Mesenchymal stem cell (in vitro differentiated cells and primary cell): ENCODE results near the gene RAB24.

ENCODE experiments used
- DNase-seq: peaks from one replicate; pipeline ENCODE4 v3.0.0-alpha.2; 2013
- H2AFZ ChIP-seq: one replicate; pipeline ENCODE4 v1.6.1; 2013; ENCODE audit warnings: low read depth, mild to moderate bottlenecking, control low read depth, inconsistent platforms, low read length, moderate library complexity
- H2AK5ac ChIP-seq: 2 replicates; pipeline ENCODE4 v1.6.1; 2013; ENCODE audit warnings: low read length, moderate library complexity, mild to moderate bottlenecking, inconsistent platforms; ENCODE audit not compliant: severe bottlenecking
- H2BK120ac ChIP-seq: one replicate; pipeline ENCODE4 v1.6.1; 2013; ENCODE audit warnings: low read depth, mild to moderate bottlenecking, inconsistent platforms, low read length, moderate library complexity
- H2BK12ac ChIP-seq, 2 experiments: one replicate each; pipeline ENCODE4 v1.6.1; 2013; ENCODE audit warnings: inconsistent platforms in 2 of 2, low read length in 2 of 2, mild to moderate bottlenecking in 2 of 2, moderate library complexity in 2 of 2, control low read depth in 1 of 2
- H2BK15ac ChIP-seq: one replicate; pipeline ENCODE4 v1.6.1; 2013; ENCODE audit warnings: mild to moderate bottlenecking, low read depth, inconsistent platforms; ENCODE audit not compliant: poor library complexity, severe bottlenecking
- H2BK5ac ChIP-seq: 2 replicates; pipeline ENCODE4 v1.6.1; 2013; ENCODE audit warnings: low read depth, mild to moderate bottlenecking, low read length, control low read depth, inconsistent platforms; ENCODE audit not compliant: poor library complexity, severe bottlenecking
- H3K14ac ChIP-seq, 2 experiments: one replicate each; pipeline ENCODE4 v1.6.1; 2013; ENCODE audit warnings: inconsistent platforms in 2 of 2, low read length in 2 of 2, control low read depth in 1 of 2, mild to moderate bottlenecking in 1 of 2, moderate library complexity in 1 of 2
- H3K18ac ChIP-seq, 2 experiments: one replicate each; pipeline ENCODE4 v1.6.1; 2013; ENCODE audit warnings: inconsistent platforms in 2 of 2, low read length in 2 of 2, control low read depth in 1 of 2, low read depth in 1 of 2, mild to moderate bottlenecking in 1 of 2
- H3K23ac ChIP-seq, 2 experiments: one replicate each; pipeline ENCODE4 v1.6.1; 2013; ENCODE audit warnings: inconsistent platforms in 2 of 2, low read length in 2 of 2, mild to moderate bottlenecking in 2 of 2, moderate library complexity in 2 of 2, control low read depth in 1 of 2
- H3K27ac ChIP-seq: 2 replicates; pipeline ENCODE4 v1.5.1; 2013; ENCODE audit warnings: mild to moderate bottlenecking, moderate library complexity, low read length, control low read depth, inconsistent platforms; ENCODE audit not compliant: poor library complexity, severe bottlenecking
- H3K27me3 ChIP-seq, 2 experiments: 2 replicates each; pipeline versions ENCODE4 v1.6.1 to v1.7.0; 2013; ENCODE audit warnings: low read length in 2 of 2, mild to moderate bottlenecking in 2 of 2, moderate library complexity in 2 of 2, control low read depth in 1 of 2, inconsistent platforms in 1 of 2; ENCODE audit not compliant: control insufficient read depth in 1 of 2, insufficient read depth in 1 of 2
- H3K36me3 ChIP-seq, 2 experiments: 2 replicates each; pipeline versions ENCODE4 v1.6.1 to v1.7.0; 2013; ENCODE audit warnings: low read length in 2 of 2, control low read depth in 1 of 2, inconsistent platforms in 1 of 2, low read depth in 1 of 2, mild to moderate bottlenecking in 1 of 2; ENCODE audit not compliant: insufficient read depth in 2 of 2, control insufficient read depth in 1 of 2
- H3K4ac ChIP-seq, 2 experiments: one replicate each; pipeline ENCODE4 v1.6.1; 2013; ENCODE audit warnings: inconsistent platforms in 2 of 2, low read length in 2 of 2, mild to moderate bottlenecking in 2 of 2, moderate library complexity in 2 of 2, control low read depth in 1 of 2, low read depth in 1 of 2
- H3K4me1 ChIP-seq: 2 replicates; pipeline ENCODE4 v1.6.1; 2013; ENCODE audit warnings: low read depth, low read length, control low read depth; ENCODE audit not compliant: control insufficient read depth, insufficient read depth
- H3K4me2 ChIP-seq: 2 replicates; pipeline ENCODE4 v1.6.1; 2013; ENCODE audit warnings: low read length, mild to moderate bottlenecking, inconsistent platforms; ENCODE audit not compliant: poor library complexity, severe bottlenecking
- H3K4me3 ChIP-seq, 2 experiments: 2 replicates each; pipeline versions ENCODE4 v1.5.1 to v1.7.0; 2013; ENCODE audit warnings: low read length in 2 of 2, mild to moderate bottlenecking in 2 of 2, control low read depth in 1 of 2, low read depth in 1 of 2; ENCODE audit not compliant: insufficient read depth in 1 of 2
- H3K79me1 ChIP-seq: replicated peaks from 2 replicates; pipeline ENCODE4 v1.6.1; 2013; ENCODE audit warnings: mild to moderate bottlenecking, control low read depth, low read length, inconsistent platforms; ENCODE audit not compliant: poor library complexity, severe bottlenecking
- H3K9ac ChIP-seq: 2 replicates; pipeline ENCODE4 v1.7.0; 2013; ENCODE audit warnings: mild to moderate bottlenecking, low read length, moderate library complexity
- H3K9me3 ChIP-seq: 2 replicates; pipeline ENCODE4 v1.7.0; 2013; ENCODE audit warnings: mild to moderate bottlenecking, low read length; ENCODE audit not compliant: control insufficient read depth
- H4K8ac ChIP-seq: one replicate; pipeline ENCODE4 v1.6.1; 2013; ENCODE audit warnings: inconsistent platforms, mild to moderate bottlenecking, low read length, moderate library complexity
- H4K91ac ChIP-seq: one replicate; pipeline ENCODE4 v1.6.1; 2013; ENCODE audit warnings: mild to moderate bottlenecking, low read length, inconsistent platforms
- WGBS: methylation state at CpG from one replicate; pipeline ENCODE4 v1.1.7; 2013; ENCODE audit warnings: mixed read lengths; 5-methylcytosine and 5-hydroxymethylcytosine counted together

Gene RAB24

DNA sequence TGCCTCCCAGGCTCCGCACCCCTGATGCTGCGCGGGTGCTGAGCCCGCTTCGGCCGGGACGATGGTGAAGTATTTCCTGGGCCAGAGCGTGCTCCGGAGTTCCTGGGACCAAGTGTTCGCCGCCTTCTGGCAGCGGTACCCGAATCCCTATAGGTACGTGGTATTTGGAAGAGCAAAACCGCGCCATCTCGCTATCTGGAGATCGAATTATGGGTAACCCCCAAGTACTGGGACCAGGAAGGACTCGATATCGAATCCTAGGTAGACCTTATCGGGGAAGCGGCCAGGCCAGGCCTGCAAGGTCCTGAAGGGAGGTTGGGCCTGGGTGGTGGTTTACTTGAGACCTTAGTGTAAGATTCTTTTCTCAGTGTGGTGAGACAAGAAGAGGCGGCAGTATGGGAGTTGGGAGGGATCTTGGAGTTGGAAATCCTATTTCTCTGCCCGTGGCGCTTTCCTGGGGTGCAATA lies 439 bp upstream of the RAB24 start:
- Histone ChIP-seq H3K4ac (peak overlapping the region in 1 of 2 experiments; percentile 27), H2BK15ac (no peak overlapping the region), H4K91ac (peak overlapping the region; percentile 56), H3K4me2 (peak overlapping the region; percentile 88), H3K23ac (peak overlapping the region in 1 of 2 experiments; percentile 78), H3K36me3 (peaks cover 44 to 58% of the 10 kb centered on the region in 2 experiments), H2BK120ac (no peak overlapping the region), H3K14ac (peak overlapping the region in 1 of 2 experiments; percentile 79), H2AK5ac (no peak overlapping the region), H3K18ac (peak overlapping the region; percentile 18 to 58), H3K79me1 (peaks cover 23% of the 10 kb centered on the region), H2AFZ (peak overlapping the region; percentile 33), H4K8ac (peak overlapping the region; percentile 76), H3K27me3 (no peaks in the 10 kb centered on the region), H3K4me1 (peaks cover 23% of the 10 kb centered on the region), H3K4me3 (peak overlapping the region; percentile 81 to 98), H3K27ac (peak overlapping the region; percentile 35), H2BK5ac (no peak overlapping the region), H2BK12ac (peak overlapping the region in 1 of 2 experiments; percentile 12), H3K9ac (peak overlapping the region; percentile 98), H3K9me3 (no peaks in the 10 kb centered on the region)
- DNase-seq = peak; percentile 34
- under 1% methylated on average over 25 of the region's 25 CpGs for WGBS

DNA sequence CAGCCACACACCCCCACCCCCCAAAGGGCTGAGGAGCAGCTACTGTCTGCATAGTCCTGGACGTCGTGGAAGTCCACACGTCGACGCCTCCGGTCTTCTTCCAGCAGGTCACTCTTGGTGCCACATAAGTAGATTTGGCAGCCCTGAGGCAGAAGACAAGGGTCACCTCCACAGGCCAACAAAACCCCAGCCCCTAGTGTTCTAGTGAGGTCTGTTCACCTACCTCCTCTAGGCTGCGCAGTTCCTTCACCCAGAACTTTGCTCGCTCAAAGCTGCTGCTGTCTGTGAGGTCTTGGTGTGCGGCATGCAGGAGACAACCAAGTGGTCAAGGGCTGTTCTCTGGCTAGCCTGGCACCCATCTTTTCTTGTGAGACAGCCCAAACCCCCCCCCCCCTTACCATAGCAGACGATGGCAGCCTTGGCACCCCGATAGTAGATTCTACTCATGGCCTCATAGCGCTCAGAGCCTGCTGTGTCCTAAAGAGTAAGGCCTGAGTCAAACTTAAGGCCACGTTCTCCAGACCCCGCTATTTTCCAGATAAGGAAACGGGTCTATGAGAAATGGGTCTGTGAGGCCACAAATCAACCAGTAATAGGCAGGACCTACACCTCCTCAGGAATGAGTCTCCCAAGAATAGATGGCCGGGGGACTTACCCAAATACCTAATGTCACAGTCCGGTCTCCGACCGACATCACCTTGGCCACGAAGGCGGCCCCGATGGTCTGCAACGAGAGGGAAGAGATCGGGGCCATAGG lies 987 bp downstream of the RAB24 start:
- Histone ChIP-seq H2BK12ac (peak overlapping the region in 1 of 2 experiments; percentile 37), H4K91ac (no peak overlapping the region), H2AFZ (no peak overlapping the region)

DNA sequence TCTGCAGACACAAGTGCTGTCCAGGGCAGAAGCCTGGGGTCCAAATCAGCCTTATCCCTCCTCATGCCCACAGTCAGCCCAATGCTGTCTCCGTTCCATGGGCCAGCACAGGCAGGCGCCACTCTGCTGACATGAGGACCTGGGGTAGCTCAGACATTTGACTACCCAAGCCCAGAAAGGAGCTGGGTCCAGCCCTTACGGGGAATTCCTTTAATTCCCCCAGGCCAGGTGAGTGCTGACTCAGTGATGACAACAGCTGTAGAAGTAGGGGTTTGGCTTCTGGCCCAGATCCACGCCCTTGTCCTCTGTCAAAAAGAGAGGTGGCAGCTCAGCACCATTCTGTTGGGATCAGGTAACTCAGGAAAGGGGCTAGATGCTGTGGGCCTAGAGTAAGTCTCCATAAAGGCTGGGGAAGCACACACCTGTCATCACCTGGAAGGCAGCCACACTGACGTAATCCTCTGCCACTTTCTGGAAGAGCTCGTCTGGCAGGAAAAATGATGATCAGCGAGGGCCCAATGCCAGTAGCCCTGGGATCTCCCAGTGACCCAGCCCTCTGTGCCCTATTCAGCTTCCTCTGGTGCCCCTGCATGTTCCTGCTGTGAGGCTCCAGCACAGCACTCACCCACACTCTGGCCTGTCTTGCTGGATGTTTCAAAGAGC lies 1.9 kb downstream of the RAB24 start:
- Histone ChIP-seq H3K27ac (peak overlapping the region; percentile 5), H3K36me3 (peaks cover 29 to 72% of the 10 kb centered on the region in 2 experiments)
- WGBS = 95% methylated on average over 7 of the region's 7 CpGs

More for the DNA sequence above, 987 bp downstream of the RAB24 start:
- Histone ChIP-seq H3K4me3 (peak overlapping the region; percentile 81 to 98), H2AK5ac (no peak overlapping the region), H2BK5ac (no peak overlapping the region), H3K27me3 (no peaks in the 10 kb centered on the region), H3K9me3 (no peaks in the 10 kb centered on the region), H2BK15ac (no peak overlapping the region), H3K14ac (no peak overlapping the region), H3K4me1 (peaks cover 22% of the 10 kb centered on the region), H3K36me3 (peaks cover 33 to 72% of the 10 kb centered on the region in 2 experiments), H3K27ac (no peak overlapping the region), H3K23ac (peak overlapping the region in 1 of 2 experiments; percentile 23), H3K4ac (no peak overlapping the region), H3K18ac (no peak overlapping the region), H2BK120ac (peak overlapping the region; percentile 21), H3K4me2 (peak overlapping the region; percentile 45), H3K9ac (peak overlapping the region; percentile 98), H3K79me1 (peaks cover 21% of the 10 kb centered on the region), H4K8ac (peak overlapping the region; percentile 4)
- WGBS = 46% methylated on average over 24 of the region's 24 CpGs
- DNase-seq = peak; percentile 32

DNA sequence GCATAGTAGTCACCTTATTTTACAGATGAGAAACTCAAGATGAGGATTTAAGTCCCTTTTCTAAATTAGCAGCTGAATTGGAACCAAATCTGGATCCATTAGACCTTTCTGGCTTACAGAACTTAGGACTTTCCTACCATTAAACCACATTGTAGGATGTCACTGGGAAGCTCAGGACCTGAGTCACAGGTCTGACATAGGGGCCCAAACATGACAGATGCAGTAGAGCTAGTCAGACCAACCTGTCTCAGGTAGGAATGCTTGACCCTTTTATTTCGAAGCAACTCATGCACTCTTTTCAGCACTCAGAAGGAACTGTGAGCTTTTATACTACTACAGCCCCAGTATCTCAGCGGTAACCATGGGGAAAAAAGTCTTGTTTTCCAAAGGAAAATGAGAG lies 2.6 kb downstream of the RAB24 start:
- 100% methylated on average over 2 of the region's 2 CpGs for WGBS
- H3K36me3 ChIP-seq = peaks cover 29 to 72% of the 10 kb centered on the region in 2 experiments
- no peak overlapping the region for H2BK120ac ChIP-seq
- no peak overlapping the region for H3K14ac ChIP-seq
- H4K91ac ChIP-seq = no peak overlapping the region
- no peaks in the 10 kb centered on the region for H3K27me3 ChIP-seq
- H3K23ac ChIP-seq = no peak overlapping the region
- no peak overlapping the region for H3K4me2 ChIP-seq
- DNase-seq = peak; percentile 21
- H3K9me3 ChIP-seq = no peaks in the 10 kb centered on the region
- no peak overlapping the region for H2BK15ac ChIP-seq
- no peak overlapping the region for H3K18ac ChIP-seq
- H3K4me1 ChIP-seq = peaks cover 21% of the 10 kb centered on the region
- peak overlapping the region; percentile 59 for H3K9ac ChIP-seq
- H3K27ac ChIP-seq = peak overlapping the region; percentile 18
- H3K4me3 ChIP-seq = no peak overlapping the region
- H2BK5ac ChIP-seq = no peak overlapping the region
- H3K4ac ChIP-seq = no peak overlapping the region
- peaks cover 23% of the 10 kb centered on the region for H3K79me1 ChIP-seq
- H2AFZ ChIP-seq = no peak overlapping the region
- H2BK12ac ChIP-seq = peak overlapping the region in 1 of 2 experiments; percentile 18
- no peak overlapping the region for H4K8ac ChIP-seq
- H2AK5ac ChIP-seq = no peak overlapping the region

More for the DNA sequence above, 1.9 kb downstream of the RAB24 start:
- no peak overlapping the region for H2BK12ac ChIP-seq
- no peak overlapping the region for H3K4ac ChIP-seq
- H4K8ac ChIP-seq = no peak overlapping the region
- H2BK15ac ChIP-seq = no peak overlapping the region
- H3K9ac ChIP-seq = peak overlapping the region; percentile 98
- H3K9me3 ChIP-seq = no peaks in the 10 kb centered on the region
- no peak overlapping the region for H3K23ac ChIP-seq
- no peak overlapping the region for H2BK120ac ChIP-seq
- H3K4me1 ChIP-seq = peaks cover 21% of the 10 kb centered on the region
- H3K27me3 ChIP-seq = no peaks in the 10 kb centered on the region
- no peak overlapping the region for H2BK5ac ChIP-seq
- no peak overlapping the region for H3K14ac ChIP-seq
- H3K4me2 ChIP-seq = no peak overlapping the region
- H3K18ac ChIP-seq = no peak overlapping the region
- no peak overlapping the region for H2AFZ ChIP-seq
- H4K91ac ChIP-seq = no peak overlapping the region
- H3K79me1 ChIP-seq = peaks cover 16% of the 10 kb centered on the region
- H2AK5ac ChIP-seq = no peak overlapping the region
- no peak for DNase-seq
- peak overlapping the region in 1 of 2 experiments; percentile 98 for H3K4me3 ChIP-seq
